Measurements from ENCODE around the gene ZNF100.

GRCh38 chr19:21699197-21699596 lies 68.2 kb downstream of the ZNF100 start:
- no peak for TF ChIP-seq CTCF (IDR thresholded peaks at IDR 0.05)
- TF ChIP-seq POLR2A (IDR thresholded peaks at IDR 0.05) = no peak

Data from adrenal gland (tissue), 5 donors.